ENCODE results near the gene PAPLN.
A peak's percentile ranks its signal among the peaks of the same experiment; 100 is the strongest.

Gene PAPLN

GRCh38 chr14:73233564-73233963 is 3.7 kb upstream of the PAPLN start:
- no peak for DNase-seq

DNA sequence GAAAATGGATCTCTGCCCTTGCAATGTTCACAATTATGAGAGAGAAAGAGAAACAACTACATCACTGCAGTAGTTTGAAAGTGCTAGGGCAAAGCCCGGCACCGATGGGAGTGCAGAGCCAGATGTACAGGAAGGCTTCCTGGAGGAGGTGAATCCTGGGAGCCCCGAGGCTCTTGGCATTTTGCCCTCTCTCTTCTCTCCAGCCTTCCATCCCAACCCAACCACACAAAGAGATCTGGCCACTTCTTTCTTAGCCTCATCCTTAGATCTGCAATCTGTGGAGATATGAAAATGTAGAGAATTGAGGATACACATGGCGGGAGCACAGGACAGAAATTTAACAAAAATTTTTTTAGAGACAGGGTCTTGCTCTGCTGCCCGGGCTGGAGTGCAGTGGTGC is 3.3 kb upstream of the PAPLN start:
- no peak for DNase-seq

DNA sequence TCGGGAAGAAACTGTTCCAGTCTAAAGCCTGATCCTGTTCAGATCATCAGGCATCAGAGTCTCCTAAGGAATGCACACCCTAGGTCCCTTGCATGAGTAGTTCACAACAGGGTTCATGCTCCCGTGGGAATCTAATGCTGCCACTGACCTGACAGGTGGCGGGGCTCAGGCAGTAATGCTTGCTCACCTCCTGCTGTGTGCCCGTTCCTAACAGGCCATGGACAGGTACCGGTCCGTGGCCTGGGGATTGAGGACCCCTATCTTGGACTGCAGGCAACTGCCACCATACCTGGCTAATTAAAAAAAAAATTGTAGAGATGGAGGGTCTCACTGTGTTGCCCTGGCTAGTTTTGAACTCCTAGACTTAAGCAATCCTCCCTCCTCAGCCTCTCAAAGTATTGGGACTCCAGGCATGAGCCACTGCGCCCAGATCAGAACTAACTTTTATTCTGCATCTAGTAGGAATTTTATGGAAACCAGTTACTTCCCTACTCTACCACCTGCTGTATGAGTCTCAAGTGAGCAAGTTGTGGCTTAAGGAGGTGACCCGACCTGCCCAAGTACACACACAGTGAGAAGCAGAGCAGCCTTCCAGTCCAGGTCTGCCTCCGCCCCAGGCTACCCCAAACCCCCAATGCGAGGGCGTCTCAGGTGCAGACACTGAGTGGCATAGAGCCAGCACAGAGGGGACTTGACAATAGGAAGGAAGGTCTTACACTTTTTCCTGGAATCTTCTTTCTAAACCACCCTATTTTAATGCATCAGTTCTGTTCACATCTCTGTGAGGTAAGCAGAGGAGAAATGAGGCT is 2.5 kb upstream of the PAPLN start:
- no peak for DNase-seq

DNA sequence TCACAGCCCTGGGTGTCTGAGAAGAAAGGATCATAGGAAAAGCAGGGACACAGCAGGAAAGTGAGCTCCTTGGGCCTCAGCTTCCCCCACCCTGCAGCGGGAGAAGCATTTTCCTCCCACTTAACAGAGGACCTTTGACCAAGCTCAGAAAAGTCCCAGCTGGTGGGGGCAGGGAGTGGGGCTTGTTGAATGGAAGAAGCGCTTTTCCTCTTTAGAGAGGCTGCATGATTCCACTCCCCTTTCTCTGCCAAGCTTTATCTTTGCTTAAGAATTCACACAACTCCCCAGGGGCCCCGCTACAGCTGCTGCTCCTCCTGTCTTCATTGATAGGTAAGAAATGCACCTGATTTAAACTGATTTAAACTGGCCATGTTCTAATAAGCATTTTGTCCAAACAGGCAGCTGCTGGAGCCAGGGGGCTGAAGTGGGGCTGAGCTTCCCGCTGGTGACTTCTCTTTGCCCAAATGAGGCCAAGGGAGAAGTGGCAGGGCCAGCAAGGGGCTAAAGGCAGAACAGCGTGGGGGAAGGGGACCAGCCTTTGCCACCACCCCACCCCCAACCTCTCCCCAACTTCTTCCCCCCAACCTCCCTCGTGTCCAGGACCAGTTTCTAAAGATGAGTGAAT is 1.7 kb upstream of the PAPLN start:
- DNase-seq = no peak

DNA sequence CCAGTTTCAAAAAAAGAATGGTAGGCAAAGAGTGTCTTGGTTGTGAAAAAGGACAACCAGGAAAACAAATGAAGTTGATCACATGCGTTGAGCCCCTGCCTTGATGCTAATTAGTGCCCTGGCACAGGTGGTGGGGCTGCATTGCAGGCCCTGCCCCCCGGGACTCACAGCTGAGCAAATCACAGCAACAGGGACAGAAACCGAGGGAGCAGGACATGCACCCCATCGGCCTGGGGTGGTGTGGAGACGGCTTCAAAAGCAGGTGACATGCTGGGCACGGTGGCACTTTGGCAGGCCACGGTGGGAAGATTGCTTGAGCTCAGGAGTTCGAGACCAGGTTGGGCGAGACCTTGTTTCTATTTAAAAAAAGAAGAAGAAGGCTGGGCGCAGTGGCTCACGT is 1.1 kb upstream of the PAPLN start:
- no peak for DNase-seq

GRCh38 chr14:73236752-73237218 is 521 bp upstream of the PAPLN start:
- DNase-seq = no peak

- no peak for DNase-seq
Measured at GRCh38 chr14:73237786-73238423, 599 bp downstream of the PAPLN start.

DNA sequence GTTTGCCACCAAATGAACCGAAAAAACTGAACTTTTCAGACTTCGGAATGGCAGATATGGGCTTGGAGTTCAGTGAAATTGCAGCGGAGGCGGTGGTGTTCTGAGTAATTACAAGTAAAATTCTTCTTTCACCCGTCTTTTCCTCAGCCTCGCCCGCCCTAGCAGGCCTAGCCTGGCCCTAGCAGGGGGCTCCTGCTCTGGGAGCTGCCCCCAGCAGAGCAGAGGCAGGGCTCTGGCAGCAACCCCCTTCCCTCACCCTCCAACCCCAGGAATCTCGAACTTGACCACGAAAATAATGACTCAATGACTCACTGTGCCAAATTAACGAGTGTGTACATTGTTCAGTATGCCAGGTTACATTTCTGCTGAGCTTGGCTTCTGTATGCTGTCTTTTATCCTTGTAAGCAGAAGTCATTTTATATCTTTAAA is 1.1 kb downstream of the PAPLN start:
- DNase-seq = peak; percentile 14

GRCh38 chr14:73238941-73239340 is 1.6 kb downstream of the PAPLN start:
- DNase-seq = no peak

- DNase-seq = no peak
Measured at GRCh38 chr14:73239393-73240241, 2.3 kb downstream of the PAPLN start.

GRCh38 chr14:73240816-73241480 is 3.6 kb downstream of the PAPLN start:
- DNase-seq = no peak

GRCh38 chr14:73241481-73242165 is 4.3 kb downstream of the PAPLN start:
- no peak for DNase-seq

DNA sequence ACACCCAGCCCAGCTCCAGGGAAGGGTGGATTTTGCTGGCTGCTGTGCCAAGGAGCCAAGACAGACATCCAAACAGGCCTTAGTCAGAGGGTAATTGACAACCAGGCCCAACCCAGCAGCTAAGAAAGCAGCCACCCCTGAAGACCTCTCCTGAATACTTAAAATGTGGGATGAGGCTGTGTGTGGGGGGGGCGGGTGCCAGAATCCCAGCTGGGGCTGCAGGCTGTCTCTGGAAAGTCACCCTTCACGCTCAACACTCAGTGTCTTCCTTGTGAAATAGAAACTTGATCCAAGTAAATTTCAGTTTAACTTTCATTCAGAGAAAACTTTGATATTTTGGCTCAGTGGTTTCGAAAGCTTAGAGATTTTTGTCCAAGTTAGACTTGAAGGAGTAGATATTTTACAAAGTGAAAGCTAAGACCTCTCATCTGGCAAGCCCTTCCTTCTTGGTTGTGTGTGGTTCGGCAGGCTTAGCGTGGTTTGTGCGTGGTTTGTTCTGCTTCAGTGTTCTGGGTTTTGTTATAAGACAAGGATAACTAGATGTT is 5.1 kb downstream of the PAPLN start:
- peak; percentile 30 for DNase-seq

DNA sequence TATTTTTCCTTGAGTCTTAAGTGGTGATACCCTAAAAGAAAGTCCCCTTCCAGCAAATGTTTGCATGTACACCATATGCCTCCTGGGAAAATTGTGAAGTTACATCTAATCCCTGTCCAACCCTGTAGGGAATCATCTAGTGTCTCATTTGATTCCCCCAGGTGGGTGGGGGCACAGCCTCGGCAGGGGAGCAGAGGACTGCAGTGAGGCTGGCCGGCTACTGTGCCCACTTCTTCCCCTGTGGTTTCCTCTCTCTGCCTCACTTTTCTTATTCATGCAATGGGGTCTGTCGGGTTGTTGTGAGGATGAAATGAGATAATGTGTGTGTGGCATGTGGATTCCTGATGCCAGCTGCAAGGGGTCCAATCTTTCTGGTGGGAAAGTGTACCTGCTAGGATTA is 6.0 kb downstream of the PAPLN start:
- no peak for DNase-seq

DNA sequence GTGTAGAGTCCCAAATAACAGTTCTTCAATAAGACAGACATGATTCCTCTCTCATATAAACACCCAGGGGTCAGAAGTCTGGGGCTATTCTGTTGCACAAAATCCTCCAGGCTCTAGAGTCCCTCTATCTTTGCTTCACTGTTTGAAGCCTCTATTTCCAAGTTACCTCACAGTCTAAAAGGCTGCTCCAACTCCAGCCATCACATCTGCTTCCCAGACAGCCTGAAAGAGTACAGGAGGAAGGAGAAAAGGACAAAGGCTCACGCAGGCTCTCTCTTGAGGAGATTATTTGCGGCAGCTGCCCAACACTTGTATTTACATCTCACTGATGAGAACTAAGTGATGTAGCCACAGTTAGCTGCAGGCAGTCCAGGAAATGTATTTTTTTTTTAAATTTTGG is 6.4 kb downstream of the PAPLN start:
- DNase-seq = no peak

DNA sequence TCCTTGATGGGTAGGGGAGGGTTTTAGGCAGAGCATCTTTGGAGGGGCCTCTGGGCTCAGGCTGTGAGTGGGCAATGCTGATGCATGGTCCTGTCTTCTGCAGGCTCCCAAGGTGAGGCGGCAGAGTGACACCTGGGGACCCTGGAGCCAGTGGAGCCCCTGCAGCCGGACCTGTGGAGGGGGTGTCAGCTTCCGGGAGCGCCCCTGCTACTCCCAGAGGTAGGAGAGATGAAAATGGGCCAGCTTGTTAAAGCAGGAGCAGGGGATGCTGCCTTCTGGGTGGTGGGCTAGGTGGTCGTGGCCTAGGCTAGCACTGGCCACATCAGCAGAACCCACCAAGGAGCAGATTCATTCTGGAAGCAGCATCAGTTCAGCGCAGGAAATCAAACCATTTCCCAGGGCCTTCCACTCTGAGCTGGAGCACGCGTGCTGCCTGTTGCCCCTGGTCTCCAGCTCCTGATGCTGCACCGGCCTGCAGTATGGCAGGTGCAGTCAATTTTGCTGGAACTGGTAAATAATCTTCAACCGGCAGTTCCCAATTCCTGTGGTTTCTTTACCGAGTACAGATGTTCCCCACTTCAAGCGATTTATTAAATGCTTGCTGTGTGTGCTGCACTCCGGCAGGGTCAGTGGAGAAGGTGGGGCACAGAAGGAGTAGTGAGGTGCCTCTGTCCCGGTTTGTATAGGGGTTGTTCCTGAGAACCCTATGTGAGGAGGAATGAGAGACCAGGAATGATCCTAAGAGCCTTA is 7.4 kb downstream of the PAPLN start:
- no peak for DNase-seq

- peak; percentile 55 for DNase-seq
Measured at GRCh38 chr14:73245480-73246325, 8.4 kb downstream of the PAPLN start.

GRCh38 chr14:73246387-73247150 is 9.3 kb downstream of the PAPLN start:
- DNase-seq = no peak
